ENCODE data around the gene GRHPR. TPM values are rescaled to one million over a fixed set of nuclear protein-coding genes. Genes with fewer than 3 reads are reported as not detected.

Gene GRHPR
- total RNA-seq, 1 donor from 2014 or later, result 64.8 TPM

DNA sequence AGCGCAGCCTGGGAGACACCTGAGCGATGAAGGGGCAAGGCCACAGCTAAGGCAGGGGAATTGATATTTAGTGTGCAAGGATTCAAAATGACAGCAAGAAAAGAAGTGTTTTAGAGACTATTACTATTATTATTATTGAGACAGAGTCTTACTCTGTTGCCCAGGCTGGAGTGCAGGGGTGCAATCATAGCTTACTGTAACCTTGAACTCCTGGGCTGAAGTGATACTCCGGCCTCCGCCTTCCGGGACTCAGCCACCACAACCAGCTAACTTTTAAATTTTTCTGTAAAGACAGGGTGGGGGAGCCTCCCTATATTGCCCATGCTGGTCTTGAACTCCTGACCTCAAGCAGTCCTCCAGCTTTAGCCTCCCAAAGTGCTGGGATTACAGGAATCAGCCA lies 3.3 kb upstream of the GRHPR start:
- peaks cover 29% of the 10 kb centered on the region for H3K4me1 ChIP-seq
- intact Hi-C loops (cut with DNase I), result no loop called here

GRCh38 chr9:37420271-37421215 lies 2.0 kb upstream of the GRHPR start:
- TF ChIP-seq CTCF (IDR thresholded peaks at IDR 0.05), result no peak
- intact Hi-C loops (cut with DNase I), result no loop called here
- H3K36me3 ChIP-seq, result no peaks in the 10 kb centered on the region
- H3K4me3 ChIP-seq, result no peak overlapping the region
- ATAC-seq (no peak), DNase-seq (no peak)
- peaks cover 26% of the 10 kb centered on the region for H3K4me1 ChIP-seq
- H3K9me3 ChIP-seq, result no peaks in the 10 kb centered on the region
- H3K27me3 ChIP-seq (ENCODE audit: low read depth), result no peaks in the 10 kb centered on the region
- H3K27ac ChIP-seq, result no peak overlapping the region

More for the DNA sequence above, 3.3 kb upstream of the GRHPR start:
- ATAC-seq (no peak), DNase-seq (no peak)
- H3K27me3 ChIP-seq (ENCODE audit: low read depth), result no peaks in the 10 kb centered on the region
- TF ChIP-seq CTCF (IDR thresholded peaks at IDR 0.05), result no peak
- H3K36me3 ChIP-seq, result no peaks in the 10 kb centered on the region
- no peak overlapping the region for H3K4me3 ChIP-seq
- H3K9me3 ChIP-seq, result no peaks in the 10 kb centered on the region
- no peak overlapping the region for H3K27ac ChIP-seq

DNA sequence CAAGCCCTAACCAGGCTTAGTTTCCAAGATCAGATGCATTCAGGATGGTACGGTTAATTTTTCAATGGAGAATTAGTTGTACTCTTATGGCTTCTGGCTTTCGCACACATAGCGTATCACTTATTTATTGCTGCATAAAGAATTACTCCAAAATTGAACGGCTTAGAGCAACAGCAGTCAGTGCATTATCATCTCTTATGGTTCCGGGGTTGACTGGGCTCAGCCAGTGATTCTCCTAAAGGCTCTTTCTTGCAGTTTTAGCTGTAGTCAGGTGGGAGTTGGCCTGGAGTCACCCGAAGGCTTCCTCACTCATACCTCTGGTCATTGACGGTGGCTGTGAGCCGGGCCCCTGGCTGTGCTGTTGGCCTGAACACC lies 595 bp upstream of the GRHPR start:
- peak in 1 of 2 donors; percentile 51 for ATAC-seq
- intact Hi-C loops (cut with DNase I), result no loop called here

GRCh38 chr9:37423508-37423907 lies 1.0 kb downstream of the GRHPR start:
- intact Hi-C loops (cut with DNase I), result no loop called here
- ATAC-seq, result no peak
- H3K27me3 ChIP-seq (ENCODE audit: low read depth), result no peaks in the 10 kb centered on the region
- no peaks in the 10 kb centered on the region for H3K9me3 ChIP-seq
- no peak for TF ChIP-seq CTCF (IDR thresholded peaks at IDR 0.05)
- H3K36me3 ChIP-seq, result peaks cover 29% of the 10 kb centered on the region
- no peak overlapping the region for H3K27ac ChIP-seq
- H3K4me3 ChIP-seq, result peak overlapping the region; percentile 75
- peaks cover 25% of the 10 kb centered on the region for H3K4me1 ChIP-seq
- no peak for DNase-seq

More for the DNA sequence above, 595 bp upstream of the GRHPR start:
- Histone ChIP-seq H3K27ac (peak overlapping the region; percentile 87), H3K4me1 (peaks cover 25% of the 10 kb centered on the region), H3K9me3 (no peaks in the 10 kb centered on the region), H3K27me3 (ENCODE audit: low read depth) (no peaks in the 10 kb centered on the region), H3K4me3 (peak overlapping the region; percentile 75), H3K36me3 (peaks cover 13% of the 10 kb centered on the region)
- no peak for TF ChIP-seq CTCF (IDR thresholded peaks at IDR 0.05)
- peak; percentile 71 for DNase-seq

GRCh38 chr9:37424204-37424685 lies 1.7 kb downstream of the GRHPR start:
- H3K36me3 ChIP-seq, result peaks cover 36% of the 10 kb centered on the region
- H3K4me1 ChIP-seq, result peaks cover 25% of the 10 kb centered on the region
- TF ChIP-seq CTCF (IDR thresholded peaks at IDR 0.05), result no peak
- no peak for DNase-seq
- H3K4me3 ChIP-seq, result peak overlapping the region; percentile 75
- intact Hi-C loops (cut with DNase I), result no loop called here
- ATAC-seq, result no peak
- no peak overlapping the region for H3K27ac ChIP-seq
- H3K9me3 ChIP-seq, result no peaks in the 10 kb centered on the region
- H3K27me3 ChIP-seq (ENCODE audit: low read depth), result no peaks in the 10 kb centered on the region

Measured in lower lobe of right lung (tissue), 2 donors.